GM18909 (cell line): ENCODE measurements around the gene ZDHHC13.
"Not testable (repeated sequence)": the region's sequence is repeated elsewhere in the genome, so short reads cannot be mapped to it uniquely, and the experiment has no call there.

Experiments
- ATAC-seq: cut with Tn5 transposase; IDR thresholded peaks from one replicate; pipeline ENCODE4 v1.9.1; 2021; ENCODE audit warnings: mild to moderate bottlenecking; ENCODE audit not compliant: unreplicated experiment, poor library complexity

The ZDHHC13 gene

GRCh38 chr11:19094859-19095258, 22.1 kb upstream of the ZDHHC13 start:
- no peak for ATAC-seq

- ATAC-seq, result no peak
Measured at GRCh38 chr11:19099093-19099492, 17.9 kb upstream of the ZDHHC13 start.

- ATAC-seq, result no peak
Measured at GRCh38 chr11:19100885-19101284, 16.1 kb upstream of the ZDHHC13 start.

GRCh38 chr11:19101796-19102520, 15.0 kb upstream of the ZDHHC13 start:
- no peak for ATAC-seq

- ATAC-seq, result no peak
Measured at GRCh38 chr11:19102521-19102900, 14.5 kb upstream of the ZDHHC13 start.

GRCh38 chr11:19105011-19105410, 12.0 kb upstream of the ZDHHC13 start:
- ATAC-seq, result no peak

- no peak for ATAC-seq
Measured at GRCh38 chr11:19107125-19107524, 9.8 kb upstream of the ZDHHC13 start.

- ATAC-seq, result no peak
Measured at GRCh38 chr11:19110295-19110694, 6.7 kb upstream of the ZDHHC13 start.

- ATAC-seq, result no peak
Measured at GRCh38 chr11:19111809-19112208, 5.2 kb upstream of the ZDHHC13 start.

GRCh38 chr11:19116276-19116970, 545 bp upstream of the ZDHHC13 start:
- no peak for ATAC-seq

GRCh38 chr11:19117760-19118097, 761 bp downstream of the ZDHHC13 start:
- ATAC-seq, result no peak

GRCh38 chr11:19121646-19122045, 4.7 kb downstream of the ZDHHC13 start:
- ATAC-seq, result no peak

GRCh38 chr11:19122960-19123615, 6.1 kb downstream of the ZDHHC13 start:
- no peak for ATAC-seq

GRCh38 chr11:19126562-19127325, 9.8 kb downstream of the ZDHHC13 start:
- not testable (repeated sequence) for ATAC-seq

GRCh38 chr11:19134004-19134403, 17.0 kb downstream of the ZDHHC13 start:
- ATAC-seq, result no peak

- not testable (repeated sequence) for ATAC-seq
Measured at GRCh38 chr11:19136884-19137283, 19.9 kb downstream of the ZDHHC13 start.

- ATAC-seq, result no peak
Measured at GRCh38 chr11:19145319-19145718, 28.4 kb downstream of the ZDHHC13 start.

GRCh38 chr11:19156892-19157291, 39.9 kb downstream of the ZDHHC13 start:
- no peak for ATAC-seq

GRCh38 chr11:19160847-19161246, 43.9 kb downstream of the ZDHHC13 start:
- no peak for ATAC-seq

GRCh38 chr11:19161651-19162050, 44.7 kb downstream of the ZDHHC13 start:
- no peak for ATAC-seq
